GM21825 (cell line): ENCODE results near the gene REM1.
"Not testable (repeated sequence)": the region's sequence is repeated elsewhere in the genome, so short reads cannot be mapped to it uniquely, and the experiment has no call there.

ENCODE experiments used
- ATAC-seq: cut with Tn5 transposase; IDR thresholded peaks from one replicate; pipeline ENCODE4 v1.9.1; 2021; ENCODE audit warnings: mild to moderate bottlenecking, moderate library complexity; ENCODE audit not compliant: unreplicated experiment

Gene REM1

GRCh38 chr20:31474758-31475427, at the start of gene REM1, which contains the start of gene DEFB124:
Gene REM1, plus strand, starts transcription at chr20:31475288. Its CDS starts 1,158 bp downstream, at chr20:31476446.
Gene DEFB124, minus strand, starts transcription at chr20:31475127. Its CDS starts 2,114 bp downstream, at chr20:31473013.
- ATAC-seq = no peak

- no peak for ATAC-seq
Measured at GRCh38 chr20:31425797-31426196, 49.3 kb upstream of the REM1 start.

- not testable (repeated sequence) for ATAC-seq
Measured at GRCh38 chr20:31426891-31427551, 48.1 kb upstream of the REM1 start.

GRCh38 chr20:31427576-31427975, 47.5 kb upstream of the REM1 start:
- not testable (repeated sequence) for ATAC-seq

- ATAC-seq = no peak
Measured at GRCh38 chr20:31430568-31431115, 44.4 kb upstream of the REM1 start.

GRCh38 chr20:31440012-31440659, 35.0 kb upstream of the REM1 start, which contains the start of gene DEFB123:
Gene DEFB123, plus strand, starts transcription at chr20:31440632. Its CDS starts 67 bp downstream, at chr20:31440699.
- no peak for ATAC-seq

- ATAC-seq = no peak
Measured at GRCh38 chr20:31446084-31446819, 28.8 kb upstream of the REM1 start.

GRCh38 chr20:31449511-31450414, 25.3 kb upstream of the REM1 start:
- ATAC-seq = no peak

- ATAC-seq = no peak
Measured at GRCh38 chr20:31452575-31452974, 22.5 kb upstream of the REM1 start.

GRCh38 chr20:31454361-31454760, 20.7 kb upstream of the REM1 start:
- no peak for ATAC-seq

- ATAC-seq = not testable (repeated sequence)
Measured at GRCh38 chr20:31470946-31471345, 4.1 kb upstream of the REM1 start.

GRCh38 chr20:31472395-31473330, 2.4 kb upstream of the REM1 start:
- no peak for ATAC-seq

- peak; percentile 18 for ATAC-seq
Measured at GRCh38 chr20:31473331-31474096, 1.6 kb upstream of the REM1 start.

- peak; percentile 60 for ATAC-seq
Measured at GRCh38 chr20:31474097-31474436, 1.0 kb upstream of the REM1 start.

- no peak for ATAC-seq
Measured at GRCh38 chr20:31475472-31476293, 595 bp downstream of the REM1 start.

- no peak for ATAC-seq
Measured at GRCh38 chr20:31476294-31476585, 1.2 kb downstream of the REM1 start.

GRCh38 chr20:31476643-31477215, 1.6 kb downstream of the REM1 start:
- no peak for ATAC-seq
